PFSK-1 (cell line): Measurements from ENCODE around the gene LRRC4C.

Experiments
- FOXP2 ChIP-seq: optimal IDR thresholded peaks from 2 replicates; pipeline ENCODE3; 2011; ENCODE audit warnings: borderline replicate concordance, control low read depth, inconsistent platforms; ENCODE audit not compliant: insufficient read depth; ENCODE audit errors: extremely low read length, extremely low read depth
- POLR2AphosphoS5 ChIP-seq: IDR thresholded peaks from 2 replicates; pipeline ENCODE4 v1.6.1; 2012; ENCODE audit warnings: low read depth, mild to moderate bottlenecking, control low read depth, low read length, moderate library complexity
- TF ChIP-seq, protein P1 (sequence below), 2 experiments: IDR thresholded peaks; 2 replicates each; pipeline versions ENCODE4 v1.6.1 to v1.8.0; 2011 to 2012; ENCODE audit warnings: low read depth in 2 of 2, low read length in 2 of 2, control low read depth in 1 of 2, inconsistent platforms in 1 of 2, mild to moderate bottlenecking in 1 of 2, moderate library complexity in 1 of 2; ENCODE audit not compliant: insufficient read depth in 1 of 2

DNA sequence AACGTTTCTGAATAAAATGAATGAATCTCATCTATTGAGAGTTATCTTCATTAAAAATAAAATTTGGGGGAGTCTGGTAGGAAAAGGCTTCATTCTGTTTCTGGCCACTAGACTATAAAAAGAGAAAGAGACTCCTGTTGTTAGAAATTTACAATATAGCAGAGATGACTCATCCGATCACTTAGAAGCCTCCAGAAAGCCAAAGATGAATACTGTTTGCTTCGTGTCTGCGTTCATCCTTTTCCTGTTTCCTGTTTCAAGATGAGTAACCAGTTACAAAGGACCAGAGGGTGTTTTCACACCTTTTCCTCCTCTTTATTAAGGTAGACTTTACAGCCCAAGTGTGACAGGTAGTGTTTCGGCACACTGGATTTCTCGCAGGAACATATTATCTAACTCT is 1120.7 kb downstream of the LRRC4C start:
- TF ChIP-seq POLR2AphosphoS5 (no peak), FOXP2 (no peak)
- TF ChIP-seq, protein P1, sequence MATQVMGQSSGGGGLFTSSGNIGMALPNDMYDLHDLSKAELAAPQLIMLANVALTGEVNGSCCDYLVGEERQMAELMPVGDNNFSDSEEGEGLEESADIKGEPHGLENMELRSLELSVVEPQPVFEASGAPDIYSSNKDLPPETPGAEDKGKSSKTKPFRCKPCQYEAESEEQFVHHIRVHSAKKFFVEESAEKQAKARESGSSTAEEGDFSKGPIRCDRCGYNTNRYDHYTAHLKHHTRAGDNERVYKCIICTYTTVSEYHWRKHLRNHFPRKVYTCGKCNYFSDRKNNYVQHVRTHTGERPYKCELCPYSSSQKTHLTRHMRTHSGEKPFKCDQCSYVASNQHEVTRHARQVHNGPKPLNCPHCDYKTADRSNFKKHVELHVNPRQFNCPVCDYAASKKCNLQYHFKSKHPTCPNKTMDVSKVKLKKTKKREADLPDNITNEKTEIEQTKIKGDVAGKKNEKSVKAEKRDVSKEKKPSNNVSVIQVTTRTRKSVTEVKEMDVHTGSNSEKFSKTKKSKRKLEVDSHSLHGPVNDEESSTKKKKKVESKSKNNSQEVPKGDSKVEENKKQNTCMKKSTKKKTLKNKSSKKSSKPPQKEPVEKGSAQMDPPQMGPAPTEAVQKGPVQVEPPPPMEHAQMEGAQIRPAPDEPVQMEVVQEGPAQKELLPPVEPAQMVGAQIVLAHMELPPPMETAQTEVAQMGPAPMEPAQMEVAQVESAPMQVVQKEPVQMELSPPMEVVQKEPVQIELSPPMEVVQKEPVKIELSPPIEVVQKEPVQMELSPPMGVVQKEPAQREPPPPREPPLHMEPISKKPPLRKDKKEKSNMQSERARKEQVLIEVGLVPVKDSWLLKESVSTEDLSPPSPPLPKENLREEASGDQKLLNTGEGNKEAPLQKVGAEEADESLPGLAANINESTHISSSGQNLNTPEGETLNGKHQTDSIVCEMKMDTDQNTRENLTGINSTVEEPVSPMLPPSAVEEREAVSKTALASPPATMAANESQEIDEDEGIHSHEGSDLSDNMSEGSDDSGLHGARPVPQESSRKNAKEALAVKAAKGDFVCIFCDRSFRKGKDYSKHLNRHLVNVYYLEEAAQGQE (IDR thresholded peaks at IDR 0.05; ENCODE audit: insufficient read depth in 1 of 2, low read depth in 2 of 2, low read length in 2 of 2): no peak
